ENCODE data around the gene GUCY1A2.
"Not testable (repeated sequence)": the region's sequence is repeated elsewhere in the genome, so short reads cannot be mapped to it uniquely, and the experiment has no call there.

GUCY1A2 gene

GRCh38 chr11:106794058-106794457, 224.2 kb downstream of the GUCY1A2 start:
- in situ Hi-C loops (cut with HindIII; ENCODE audit: low sequenced_read_pairs): no loop called here
- H3K4me3 ChIP-seq (ENCODE audit: low read depth, low read length): no peak overlapping the region
- no peak for DNase-seq (ENCODE audit: low read depth)
- no peak for TF ChIP-seq CTCF (IDR thresholded peaks at IDR 0.05; ENCODE audit: low read depth, low read length, missing control alignments)

GRCh38 chr11:106789406-106789805, 228.9 kb downstream of the GUCY1A2 start:
- H3K4me3 ChIP-seq (ENCODE audit: low read depth, low read length): no peak overlapping the region
- no peak for TF ChIP-seq CTCF (IDR thresholded peaks at IDR 0.05; ENCODE audit: low read depth, low read length, missing control alignments)
- in situ Hi-C loops (cut with HindIII; ENCODE audit: low sequenced_read_pairs): no loop called here
- DNase-seq (ENCODE audit: low read depth): no peak

- TF ChIP-seq CTCF (IDR thresholded peaks at IDR 0.05; ENCODE audit: low read depth, low read length, missing control alignments): no peak
- no peak for DNase-seq (ENCODE audit: low read depth)
- in situ Hi-C loops (cut with HindIII; ENCODE audit: low sequenced_read_pairs): no loop called here
- H3K4me3 ChIP-seq (ENCODE audit: low read depth, low read length): no peak overlapping the region
These were observed 230.8 kb downstream of the GUCY1A2 start for GRCh38 chr11:106787454-106787853.

- H3K4me3 ChIP-seq (ENCODE audit: low read depth, low read length): no peak overlapping the region
- in situ Hi-C loops (cut with HindIII; ENCODE audit: low sequenced_read_pairs): no loop called here
- no peak for DNase-seq (ENCODE audit: low read depth)
- TF ChIP-seq CTCF (IDR thresholded peaks at IDR 0.05; ENCODE audit: low read depth, low read length, missing control alignments): no peak
These were observed 232.2 kb downstream of the GUCY1A2 start for GRCh38 chr11:106785913-106786650.

- H3K4me3 ChIP-seq (ENCODE audit: low read depth, low read length); DNase-seq (ENCODE audit: low read depth); in situ Hi-C loops (cut with HindIII; ENCODE audit: low sequenced_read_pairs): not testable (repeated sequence)
These were observed 241.0 kb downstream of the GUCY1A2 start for GRCh38 chr11:106777302-106777701.

GRCh38 chr11:106770489-106771085, 247.7 kb downstream of the GUCY1A2 start:
- DNase-seq (ENCODE audit: low read depth): no peak
- in situ Hi-C loops (cut with HindIII; ENCODE audit: low sequenced_read_pairs): no loop called here
- no peak overlapping the region for H3K4me3 ChIP-seq (ENCODE audit: low read depth, low read length)
- TF ChIP-seq CTCF (IDR thresholded peaks at IDR 0.05; ENCODE audit: low read depth, low read length, missing control alignments): no peak

All from astrocyte of the cerebellum (primary cell).